HG02852 (cell line): ENCODE data around the gene ELFN1.

Experiments
- ATAC-seq: cut with Tn5 transposase; IDR thresholded peaks from one replicate; pipeline ENCODE4 v1.9.1; 2021; ENCODE audit warnings: mild to moderate bottlenecking, moderate library complexity; ENCODE audit not compliant: unreplicated experiment

The ELFN1 gene

GRCh38 chr7:1693419-1693990 is 23.4 kb downstream of the ELFN1 start:
- ATAC-seq: no peak

- no peak for ATAC-seq
Measured at GRCh38 chr7:1693991-1694524, 24.0 kb downstream of the ELFN1 start.

- ATAC-seq: no peak
Measured at GRCh38 chr7:1694611-1695511, 24.8 kb downstream of the ELFN1 start.

- no peak for ATAC-seq
Measured at GRCh38 chr7:1695800-1696454, 25.9 kb downstream of the ELFN1 start.

- no peak for ATAC-seq
Measured at GRCh38 chr7:1696671-1697498, 26.8 kb downstream of the ELFN1 start.

- ATAC-seq: no peak
Measured at GRCh38 chr7:1697499-1698125, 27.5 kb downstream of the ELFN1 start.

- ATAC-seq: no peak
Measured at GRCh38 chr7:1698201-1698600, 28.1 kb downstream of the ELFN1 start.

GRCh38 chr7:1698951-1699350 is 28.9 kb downstream of the ELFN1 start:
- no peak for ATAC-seq

- no peak for ATAC-seq
Measured at GRCh38 chr7:1700086-1700485, 30.0 kb downstream of the ELFN1 start.

GRCh38 chr7:1700536-1701333 is 30.7 kb downstream of the ELFN1 start:
- ATAC-seq: no peak

- ATAC-seq: no peak
Measured at GRCh38 chr7:1702652-1703051, 32.6 kb downstream of the ELFN1 start.

- no peak for ATAC-seq
Measured at GRCh38 chr7:1703441-1703840, 33.4 kb downstream of the ELFN1 start.

- ATAC-seq: no peak
Measured at GRCh38 chr7:1703871-1704810, 34.1 kb downstream of the ELFN1 start.

GRCh38 chr7:1704811-1705738 is 35.0 kb downstream of the ELFN1 start:
- no peak for ATAC-seq

- ATAC-seq: no peak
Measured at GRCh38 chr7:1705856-1706255, 35.8 kb downstream of the ELFN1 start.

GRCh38 chr7:1706381-1706720 is 36.3 kb downstream of the ELFN1 start:
- no peak for ATAC-seq
